ENCODE measurements around the gene HK3.

Gene HK3

GRCh38 chr5:176868731-176869130 lies 30.4 kb downstream of the HK3 start:
- DNase-seq: no peak

DNA sequence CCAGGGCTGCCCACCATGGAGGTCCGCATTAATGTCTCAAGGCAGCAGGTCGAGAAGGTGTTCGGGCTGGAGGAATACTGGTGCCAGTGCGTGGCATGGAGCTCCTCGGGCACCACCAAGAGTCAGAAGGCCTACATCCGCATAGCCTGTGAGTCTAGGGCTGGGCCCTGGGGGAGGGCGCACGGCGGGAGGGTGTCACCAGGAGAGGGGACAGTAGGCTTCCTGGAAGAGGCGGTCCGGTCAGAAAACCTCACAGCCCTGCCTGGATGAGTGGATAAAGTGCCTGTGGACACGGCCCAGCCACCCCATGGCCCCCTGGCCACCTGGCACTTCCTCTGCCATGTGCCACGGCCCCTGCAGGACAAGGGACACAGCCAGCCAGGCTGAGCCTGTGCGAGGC lies 31.0 kb downstream of the HK3 start:
- DNase-seq: no peak

- DNase-seq: no peak
These were observed 32.3 kb downstream of the HK3 start for GRCh38 chr5:176866707-176867310.

GRCh38 chr5:176865964-176866363 lies 33.2 kb downstream of the HK3 start:
- no peak for DNase-seq

DNA sequence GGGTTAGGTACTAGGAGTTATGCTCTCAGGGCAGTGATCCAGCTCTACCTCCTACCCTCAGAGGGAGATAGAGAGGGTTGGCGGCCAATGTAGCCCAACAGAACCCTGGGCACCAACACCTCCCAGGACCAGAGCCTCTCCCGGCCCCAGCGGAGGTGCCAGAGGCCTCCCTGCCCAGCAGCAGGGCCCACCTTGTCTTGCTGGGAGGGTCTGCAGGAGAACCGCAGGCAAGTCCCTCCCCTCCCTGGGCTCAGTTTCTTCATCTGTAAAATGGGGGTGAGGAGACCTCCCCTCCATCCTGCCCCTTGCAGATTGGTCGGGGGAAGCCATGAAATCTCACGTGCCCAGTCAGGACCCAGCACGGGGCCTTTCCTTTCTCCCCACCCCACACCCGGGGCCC lies 34.4 kb downstream of the HK3 start:
- DNase-seq: no peak

DNA sequence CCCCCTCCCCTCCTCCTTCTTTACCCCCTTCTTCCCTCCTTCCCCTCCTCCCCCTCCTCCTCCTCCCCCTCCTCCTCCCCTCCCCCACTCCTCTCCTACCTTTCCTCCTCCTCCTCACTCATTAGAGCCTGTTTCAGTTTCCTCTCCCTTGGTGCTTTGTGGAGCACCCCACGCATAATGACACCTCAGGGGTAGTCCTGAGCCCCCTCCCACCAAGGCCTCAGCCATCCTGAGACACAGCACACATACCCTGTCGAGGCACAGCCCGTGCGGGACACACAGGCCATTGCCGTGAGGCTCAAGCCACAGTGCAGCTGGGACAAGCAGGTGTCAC lies 35.4 kb downstream of the HK3 start:
- DNase-seq: no peak

DNA sequence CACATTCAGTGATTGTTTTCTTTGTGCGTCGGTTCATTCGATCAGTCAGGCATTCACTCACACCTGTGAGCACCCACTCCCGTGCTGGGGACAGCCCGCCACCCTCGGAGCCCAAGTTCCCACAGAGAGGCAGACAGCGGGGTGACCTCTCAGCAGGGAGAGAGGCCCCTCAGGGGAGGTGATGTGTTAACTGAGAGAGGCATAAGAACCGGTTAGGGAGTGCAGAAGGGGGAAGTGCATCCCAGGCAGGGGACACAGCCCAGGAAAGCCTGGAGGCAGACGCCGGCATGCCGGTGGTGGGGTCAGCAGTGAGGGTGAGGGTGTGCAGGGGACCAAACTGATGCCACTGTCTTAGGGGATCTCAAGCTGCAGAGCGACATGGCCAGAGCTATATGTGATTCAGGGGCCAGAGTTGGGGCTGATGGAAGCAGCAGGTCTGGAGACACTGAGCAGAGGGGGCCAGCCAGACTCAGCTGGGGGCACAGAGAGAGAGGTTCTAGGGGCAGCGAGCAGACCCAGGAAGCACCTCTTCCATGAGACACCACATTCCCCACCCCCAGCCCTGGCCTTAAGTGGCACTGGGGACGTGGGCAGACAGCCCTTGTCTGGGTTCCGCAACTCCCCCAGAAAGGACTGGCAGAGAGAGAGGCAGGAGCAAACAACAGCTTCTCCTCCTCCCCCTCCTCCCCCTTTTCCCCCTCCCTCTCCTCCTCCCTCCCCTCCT lies 35.9 kb downstream of the HK3 start:
- DNase-seq: no peak

DNA sequence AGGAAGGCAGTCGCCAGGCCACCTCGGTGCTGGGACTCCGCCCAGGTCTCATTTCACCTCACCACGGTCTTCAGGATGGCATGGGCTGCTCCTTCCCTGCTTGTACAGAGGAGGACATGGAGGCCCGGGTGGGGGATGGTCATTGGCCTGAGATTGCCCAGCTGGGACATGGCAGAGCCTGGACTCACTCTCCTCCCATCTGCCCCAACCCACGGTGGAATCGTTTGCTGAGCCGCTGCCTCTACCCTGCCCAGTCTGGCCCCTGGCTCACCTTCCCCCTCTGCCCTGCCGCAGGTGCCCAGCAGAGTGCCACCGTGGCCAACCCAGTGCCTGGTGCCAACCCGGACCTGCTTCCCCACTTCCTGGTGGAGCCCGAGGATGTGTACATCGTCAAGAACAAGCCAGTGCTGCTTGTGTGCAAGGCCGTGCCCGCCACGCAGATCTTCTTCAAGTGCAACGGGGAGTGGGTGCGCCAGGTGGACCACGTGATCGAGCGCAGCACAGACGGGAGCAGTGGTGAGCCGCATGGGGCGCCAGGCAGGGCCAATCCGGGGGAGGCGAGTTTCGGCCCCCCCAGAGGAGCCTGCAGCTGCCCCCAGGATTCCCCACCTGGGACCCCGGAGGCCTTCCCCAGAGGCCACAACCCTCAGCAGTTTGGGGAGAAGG lies 36.7 kb downstream of the HK3 start:
- no peak for DNase-seq

DNA sequence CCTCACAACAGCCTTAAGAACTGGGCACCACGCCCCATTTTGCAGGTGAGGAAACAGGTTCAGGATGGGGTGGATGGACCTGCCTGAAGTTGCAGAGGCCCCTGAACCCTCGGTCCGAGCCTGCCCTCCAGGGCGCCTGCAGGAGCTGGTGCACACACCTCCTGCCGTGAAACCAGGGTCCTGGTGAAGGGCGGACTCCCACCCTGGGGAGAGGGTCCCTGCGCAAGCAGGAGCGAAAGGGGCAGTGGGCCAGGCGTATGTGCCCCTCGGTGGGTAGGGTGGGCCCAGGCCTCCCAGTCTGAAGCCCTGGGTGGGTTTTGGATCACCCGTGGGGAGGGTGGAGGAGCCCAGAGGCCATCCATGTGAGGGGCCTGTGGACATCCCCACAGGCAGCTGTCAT lies 37.9 kb downstream of the HK3 start:
- DNase-seq: no peak

DNA sequence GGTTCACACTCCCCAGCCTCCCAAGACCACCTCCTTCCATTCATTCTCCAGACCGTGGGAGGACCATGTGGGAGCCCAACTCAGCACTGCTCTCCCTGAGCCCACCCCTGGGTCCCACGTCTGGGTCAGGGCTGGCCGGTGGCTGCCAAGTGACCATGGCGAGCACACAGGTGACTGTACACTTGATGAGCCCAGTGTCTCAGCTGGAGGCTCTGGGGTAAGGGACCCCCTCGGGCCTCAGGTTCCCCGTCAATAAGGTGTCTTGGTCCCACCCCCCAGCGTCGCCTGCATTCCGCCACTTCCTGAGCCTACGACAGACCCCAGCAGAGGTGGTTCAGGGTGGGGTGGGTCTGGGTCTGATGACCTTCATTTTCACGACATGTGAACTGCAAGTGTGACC lies 38.8 kb downstream of the HK3 start:
- no peak for DNase-seq

- DNase-seq: no peak
These were observed 39.2 kb downstream of the HK3 start for GRCh38 chr5:176859916-176860315.

GRCh38 chr5:176857894-176858273 lies 41.3 kb downstream of the HK3 start:
- DNase-seq: no peak

- DNase-seq: no peak
These were observed 41.8 kb downstream of the HK3 start for GRCh38 chr5:176857216-176857893.

- DNase-seq: no peak
These were observed 42.4 kb downstream of the HK3 start for GRCh38 chr5:176856746-176857145.

DNA sequence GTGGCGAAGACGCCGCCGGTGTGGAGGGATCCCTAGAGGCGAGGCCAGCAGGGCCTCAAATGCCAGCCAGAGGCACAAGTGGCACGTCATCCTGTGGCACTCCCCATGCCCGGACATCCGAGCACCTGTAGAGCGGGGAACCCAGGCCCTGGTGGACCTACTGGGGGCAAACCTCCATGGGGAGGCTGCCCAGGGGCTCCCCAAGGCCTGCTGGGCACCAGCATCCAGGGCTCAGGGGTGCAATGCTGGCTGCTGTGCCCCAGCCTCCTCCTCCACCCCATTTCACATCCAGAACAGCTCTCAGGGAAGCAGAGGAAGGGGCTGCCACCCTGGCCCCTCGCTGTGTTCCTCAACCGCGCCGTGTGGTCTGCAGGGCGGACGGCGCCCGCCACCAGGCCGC lies 43.5 kb downstream of the HK3 start:
- DNase-seq: no peak

- no peak for DNase-seq
These were observed 45.0 kb downstream of the HK3 start for GRCh38 chr5:176854164-176854563.

DNA sequence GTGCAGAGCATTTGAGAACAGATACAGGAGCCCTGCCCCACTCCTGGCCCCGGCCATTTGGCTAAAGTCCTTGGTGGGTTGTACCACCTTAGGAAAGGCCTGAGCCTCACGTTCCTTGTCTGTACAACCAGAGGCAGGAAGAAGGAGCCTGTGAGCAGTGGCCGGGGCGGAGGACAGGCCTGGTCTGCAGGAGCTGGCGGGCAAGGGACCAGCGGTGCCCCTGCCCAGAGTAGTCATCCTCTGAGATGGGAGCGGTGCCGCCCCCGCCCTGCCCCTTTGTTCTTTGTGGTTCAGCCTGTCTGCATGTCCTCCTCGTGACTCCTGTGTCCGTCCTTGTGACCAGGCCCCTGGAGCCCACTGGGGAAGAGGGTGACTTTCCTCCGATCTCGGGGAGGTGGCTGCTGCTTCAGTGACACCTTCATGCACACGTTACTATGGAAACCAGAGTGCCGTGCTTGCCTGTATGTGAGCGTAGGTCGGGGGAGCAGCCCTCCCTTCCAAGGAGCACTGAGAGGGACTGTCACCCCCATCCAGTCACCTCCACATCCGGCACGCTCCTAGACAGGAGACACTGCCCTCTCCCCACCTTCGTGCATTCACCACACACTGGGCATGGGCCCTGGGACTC lies 45.9 kb downstream of the HK3 start:
- DNase-seq: no peak

DNA sequence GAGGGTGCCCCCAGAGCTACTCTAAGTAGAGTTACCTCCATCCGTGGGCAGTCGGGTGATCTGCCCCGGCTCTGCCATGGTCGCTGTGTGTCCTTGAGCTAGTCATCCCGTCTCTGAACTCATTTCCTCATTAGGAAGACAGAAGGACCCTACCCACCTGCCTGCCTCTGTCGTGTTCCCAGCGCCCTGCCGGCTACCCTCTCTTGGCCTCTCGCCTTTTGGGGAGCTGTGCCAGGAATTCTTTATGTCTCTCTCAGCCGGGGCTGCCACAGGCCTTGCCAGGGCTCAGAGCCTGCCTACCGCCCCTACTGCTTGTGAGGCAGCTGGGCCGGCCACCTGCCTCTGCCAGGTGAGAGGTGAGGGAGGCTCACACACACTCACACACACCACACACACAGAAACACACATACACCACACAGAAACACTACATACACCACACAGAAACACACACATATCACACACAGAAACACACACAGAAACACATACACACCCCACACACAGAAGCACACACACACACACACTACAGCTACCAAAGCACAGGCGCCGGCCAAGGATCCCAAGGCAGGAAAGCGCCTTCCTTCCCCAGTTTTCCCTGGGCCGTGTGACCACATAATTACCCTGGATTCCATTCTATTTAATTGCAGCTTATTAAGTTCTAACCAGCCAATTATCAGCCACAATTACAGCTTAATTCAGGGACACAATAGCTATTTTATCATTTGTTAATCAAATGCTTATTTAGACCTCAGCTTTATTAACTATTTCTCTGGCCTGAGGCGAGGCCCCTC lies 47.1 kb downstream of the HK3 start:
- no peak for DNase-seq

- DNase-seq: no peak
These were observed 47.8 kb downstream of the HK3 start for GRCh38 chr5:176851380-176851779.

DNA sequence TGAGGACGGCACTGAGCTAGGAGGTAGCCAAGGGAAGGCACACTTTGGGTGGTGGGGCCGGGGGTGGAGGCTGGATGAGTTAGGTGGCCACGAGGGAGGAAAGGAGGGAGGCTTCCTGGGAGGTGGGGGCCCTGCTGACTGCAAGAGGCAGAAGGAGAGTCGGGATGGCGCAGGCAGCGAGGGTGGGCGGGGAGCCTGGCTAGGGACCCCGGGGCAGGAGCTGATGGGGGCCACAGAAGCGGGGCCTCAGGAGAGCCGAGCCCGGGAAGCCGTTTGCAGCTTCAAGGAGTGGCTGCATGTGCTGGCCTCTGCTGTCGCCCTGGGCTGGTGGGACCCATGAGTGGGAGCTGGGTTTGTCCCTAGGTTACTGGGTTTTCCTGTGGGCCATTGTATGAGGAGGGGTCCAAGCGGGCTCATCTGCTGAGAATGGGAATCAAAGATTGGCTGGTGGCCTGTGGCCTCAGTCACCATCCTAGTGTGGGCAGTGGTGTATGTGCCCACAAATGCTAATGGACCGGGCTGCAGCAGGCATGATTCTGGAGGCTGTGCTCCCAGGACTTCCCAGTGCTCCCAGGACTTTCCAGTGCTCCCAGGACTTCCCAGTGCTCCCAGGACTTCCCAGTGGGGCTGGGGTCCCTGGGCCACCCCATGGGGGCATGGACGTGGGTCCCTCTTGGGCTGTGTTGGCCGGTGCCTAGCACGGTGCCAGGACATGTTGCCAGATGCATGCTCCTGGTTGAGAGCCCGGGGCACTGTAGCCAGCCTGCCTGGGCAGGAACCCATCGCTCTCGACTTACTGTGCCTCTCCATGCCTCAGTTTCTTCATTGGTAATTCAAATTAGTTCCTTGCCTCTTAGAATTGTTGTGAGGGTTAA lies 48.5 kb downstream of the HK3 start:
- no peak for DNase-seq

- DNase-seq: no peak
These were observed 49.4 kb downstream of the HK3 start for GRCh38 chr5:176849611-176850227.

All from right kidney (tissue), 1 donor.